ENCODE data around the gene RPLP2.

Gene RPLP2

DNA sequence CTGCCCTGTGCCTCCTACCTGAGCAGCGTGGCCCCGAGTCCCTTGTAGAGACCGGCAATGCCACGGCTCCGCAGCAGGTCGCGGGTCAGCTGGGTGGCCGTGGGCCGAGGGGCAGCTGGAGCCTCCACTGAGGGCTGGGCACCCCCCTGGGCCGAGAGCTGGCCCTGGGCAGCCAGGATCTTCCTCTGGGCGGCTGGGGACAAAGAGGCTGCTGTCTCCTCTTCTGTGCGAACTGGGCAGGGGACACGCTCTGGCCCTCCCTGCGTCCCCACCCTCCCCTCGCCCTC lies 17.3 kb upstream of the RPLP2 start:
- DNase-seq, result no peak

GRCh38 chr11:792873-793272 lies 16.9 kb upstream of the RPLP2 start:
- DNase-seq, result no peak

- DNase-seq, result no peak
These were observed 16.2 kb upstream of the RPLP2 start for GRCh38 chr11:793556-793955.

- DNase-seq, result no peak
These were observed 15.6 kb upstream of the RPLP2 start for GRCh38 chr11:794013-794765.

- DNase-seq, result no peak
These were observed 14.8 kb upstream of the RPLP2 start for GRCh38 chr11:794766-795633.

DNA sequence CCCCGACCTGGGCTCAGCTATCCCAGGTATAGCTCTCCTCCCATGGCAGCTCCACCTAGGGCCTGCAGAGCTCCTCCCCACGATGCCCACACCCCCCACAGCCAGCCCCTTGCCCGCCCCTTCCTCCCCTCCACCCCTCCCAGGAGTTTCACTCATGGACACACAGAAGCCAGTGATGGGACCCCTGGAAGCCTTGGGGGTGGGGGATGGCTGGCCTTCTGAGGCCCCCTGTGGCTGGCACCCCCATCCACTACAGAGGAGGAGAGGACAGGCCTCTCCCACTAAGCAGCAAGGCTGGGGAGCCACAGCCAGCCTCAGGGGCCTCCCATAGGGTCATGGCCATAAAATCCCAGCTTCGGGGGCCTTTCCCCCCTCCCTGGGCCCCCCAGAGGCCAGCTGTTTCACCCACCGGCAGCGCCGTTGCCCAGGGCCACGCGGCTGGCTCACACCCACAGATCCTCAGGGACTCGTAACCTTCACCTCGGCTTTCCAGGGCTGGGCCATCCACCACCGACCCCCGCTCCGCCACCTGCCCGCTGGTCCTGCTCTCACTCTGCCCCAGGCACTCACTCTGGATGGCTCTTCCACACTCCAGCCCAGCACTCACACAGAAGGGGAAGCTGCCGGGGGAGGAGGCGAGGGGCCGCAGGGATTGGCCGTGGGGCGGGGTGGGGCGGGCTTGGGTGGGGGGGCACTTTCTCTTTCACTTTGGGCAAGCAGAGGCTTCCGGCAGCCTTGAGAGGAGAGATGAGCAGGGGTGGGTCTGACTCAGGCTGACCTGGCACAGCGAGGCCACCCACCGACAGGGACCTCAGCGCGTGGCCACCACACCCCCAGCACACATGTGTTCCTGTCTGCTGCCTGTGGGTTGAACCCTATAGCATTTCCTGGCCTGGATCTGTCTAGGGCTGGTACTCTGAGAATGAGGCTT lies 13.9 kb upstream of the RPLP2 start:
- peak; percentile 76 to 77 for DNase-seq

DNA sequence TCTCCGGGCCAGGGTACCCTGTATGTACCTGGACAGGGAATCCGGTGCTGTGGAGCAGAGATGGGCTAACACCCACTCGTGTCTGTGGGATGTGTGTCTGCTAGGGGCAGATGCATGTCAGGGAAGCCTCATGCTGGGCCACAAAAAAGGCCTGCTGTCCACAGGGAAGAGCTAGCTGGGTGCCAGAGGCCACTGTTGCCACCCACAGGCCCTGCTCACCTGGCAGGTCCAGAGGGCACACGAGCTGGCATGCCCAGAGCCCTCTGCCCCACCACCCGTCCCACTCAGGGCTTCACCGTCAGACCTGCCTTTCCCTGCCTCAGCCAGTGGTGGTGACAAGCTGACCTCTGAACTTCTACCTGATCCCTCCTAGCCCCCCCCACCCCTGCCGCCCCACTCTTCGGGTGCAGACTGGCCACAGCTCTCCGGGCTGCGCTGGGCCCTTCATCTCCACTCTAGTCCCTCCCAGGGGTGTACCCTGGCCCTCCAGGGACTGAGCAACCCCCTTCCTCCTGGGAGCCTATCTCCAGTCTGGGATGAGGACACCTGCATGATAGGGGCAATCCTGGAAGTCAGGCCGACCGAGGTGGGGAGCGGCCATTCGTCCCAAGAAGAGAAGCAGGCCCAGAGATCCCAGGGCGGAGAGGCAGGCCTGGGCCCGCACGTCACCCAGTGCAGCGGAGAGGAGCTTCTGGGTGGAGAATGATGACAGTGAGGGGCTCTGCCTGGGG lies 13.0 kb upstream of the RPLP2 start:
- DNase-seq, result no peak

- DNase-seq, result peak; percentile 48 to 49
These were observed 12.3 kb upstream of the RPLP2 start for GRCh38 chr11:797296-798092.

GRCh38 chr11:798093-798713 lies 11.6 kb upstream of the RPLP2 start, which contains the start of gene SLC25A22:
Gene SLC25A22, minus strand, starts transcription at chr11:798281. Its CDS starts 3,275 bp downstream, at chr11:795006.
- DNase-seq, result peak; percentile 50 to 66

- no peak for DNase-seq
These were observed 10.0 kb upstream of the RPLP2 start for GRCh38 chr11:799641-800316.

GRCh38 chr11:800473-800872 lies 9.3 kb upstream of the RPLP2 start:
- no peak for DNase-seq

DNA sequence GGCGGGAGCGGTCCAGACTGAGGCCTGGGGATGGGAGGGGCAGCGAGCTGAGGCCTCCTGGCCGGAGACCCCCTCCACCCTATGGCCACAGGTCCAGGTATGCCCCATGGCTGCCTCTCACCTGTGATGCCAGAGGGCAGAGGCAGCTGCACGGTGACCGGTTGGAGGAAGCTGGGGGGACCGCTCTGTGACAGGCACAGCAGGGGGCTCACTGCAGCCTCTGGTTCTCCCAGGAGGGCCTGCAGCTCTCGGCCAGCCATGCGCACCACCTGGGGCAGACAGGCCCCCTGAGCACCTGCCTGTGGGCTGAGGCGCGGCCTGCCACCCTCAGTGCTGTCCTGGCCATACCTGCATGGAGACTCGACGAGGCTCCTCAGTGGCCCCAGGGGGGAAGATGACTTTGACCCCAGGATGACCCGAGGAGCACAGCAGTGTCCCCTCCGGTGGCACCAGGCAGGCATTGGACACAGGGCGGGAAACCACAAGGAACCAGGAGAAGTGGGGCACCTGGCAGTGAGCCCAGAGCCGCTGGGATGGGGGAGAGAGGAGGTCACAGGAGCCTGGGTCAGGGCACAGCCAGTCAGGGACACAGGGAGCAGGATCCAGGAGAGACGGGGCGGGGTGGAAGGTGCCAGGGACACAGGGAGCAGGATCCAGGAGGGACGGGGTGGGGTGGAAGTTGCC lies 8.5 kb upstream of the RPLP2 start:
- DNase-seq, result no peak

- DNase-seq, result no peak
These were observed 7.6 kb upstream of the RPLP2 start for GRCh38 chr11:802018-802617.

DNA sequence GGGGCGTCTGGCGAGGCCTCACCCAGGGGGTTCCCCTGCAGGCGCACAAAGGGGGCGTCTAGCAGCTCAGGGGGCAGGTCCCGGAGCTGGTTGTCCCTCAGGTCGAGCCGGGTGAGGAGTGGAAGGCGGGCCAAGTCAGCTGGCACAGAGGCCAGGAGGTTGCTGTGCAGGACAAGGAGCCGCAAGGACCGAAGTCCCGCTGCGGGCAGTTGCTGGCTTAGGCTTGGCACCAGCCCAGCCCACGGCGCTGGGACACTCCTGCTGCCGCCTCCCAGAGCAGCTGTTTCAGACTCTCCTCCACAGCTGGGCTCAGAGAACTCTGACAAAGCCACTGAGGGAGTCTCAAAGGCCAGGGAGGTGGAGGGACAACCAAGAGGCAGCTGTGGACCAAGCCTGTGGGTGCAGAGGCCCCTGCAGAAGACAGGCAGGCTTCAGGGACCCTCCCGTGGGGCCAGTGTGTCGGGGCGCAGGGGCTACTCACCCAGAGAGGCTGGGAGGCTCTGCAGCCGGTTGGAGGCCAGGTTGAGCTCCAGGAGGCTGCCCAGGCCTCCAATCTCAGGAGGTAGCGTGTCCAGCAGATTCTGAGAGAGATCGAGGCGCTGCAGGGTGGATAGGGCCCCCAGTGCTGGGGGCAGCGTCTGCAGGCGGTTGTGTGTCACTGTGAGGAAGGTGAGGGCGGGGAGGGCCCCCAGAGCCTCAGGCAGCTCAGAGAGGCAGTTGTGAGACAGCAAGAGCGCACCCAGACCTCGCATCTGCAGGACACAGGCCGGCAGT lies 6.9 kb upstream of the RPLP2 start:
- DNase-seq, result no peak

- no peak for DNase-seq
These were observed 6.4 kb upstream of the RPLP2 start for GRCh38 chr11:803467-803742.

DNA sequence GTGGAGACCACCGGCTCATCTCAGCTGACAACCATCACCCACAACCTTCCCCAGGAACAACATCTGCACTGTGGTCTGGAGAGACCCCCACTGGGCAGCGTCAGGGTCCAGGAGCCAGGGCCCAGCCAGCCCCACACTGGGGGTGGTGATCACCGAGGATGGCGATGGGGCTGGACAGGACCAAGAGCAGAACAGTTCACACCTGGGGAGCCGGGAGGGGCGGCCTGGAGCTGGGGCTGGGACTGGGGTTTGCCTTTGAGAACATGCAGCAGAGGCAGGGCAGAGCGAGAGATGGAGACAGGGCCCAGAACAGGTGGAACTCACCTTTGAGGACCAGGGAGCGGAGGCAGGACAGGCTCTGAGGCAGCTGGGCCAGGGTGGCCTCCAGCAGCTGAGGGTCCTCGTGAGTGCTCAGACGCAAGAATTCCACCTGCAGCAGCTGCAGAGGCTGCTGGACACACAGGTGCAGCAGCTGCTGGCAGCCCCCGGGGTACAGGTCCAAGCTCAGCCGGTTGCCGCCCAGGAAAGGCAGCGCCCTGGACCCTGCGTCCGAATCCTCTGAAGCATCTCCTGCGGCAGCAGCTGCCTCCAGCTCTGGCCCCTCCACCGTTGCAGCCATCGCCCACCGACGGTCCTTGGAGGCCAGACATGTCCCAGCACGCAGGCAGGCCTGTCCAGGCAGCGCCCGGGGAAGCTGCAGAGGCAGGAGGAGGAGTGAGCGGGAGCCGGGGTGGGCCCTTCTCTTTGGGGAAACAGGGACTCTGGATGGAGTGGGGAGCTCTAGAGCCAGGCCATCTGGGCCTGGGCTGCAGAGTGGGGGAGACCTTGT lies 5.8 kb upstream of the RPLP2 start:
- no peak for DNase-seq

DNA sequence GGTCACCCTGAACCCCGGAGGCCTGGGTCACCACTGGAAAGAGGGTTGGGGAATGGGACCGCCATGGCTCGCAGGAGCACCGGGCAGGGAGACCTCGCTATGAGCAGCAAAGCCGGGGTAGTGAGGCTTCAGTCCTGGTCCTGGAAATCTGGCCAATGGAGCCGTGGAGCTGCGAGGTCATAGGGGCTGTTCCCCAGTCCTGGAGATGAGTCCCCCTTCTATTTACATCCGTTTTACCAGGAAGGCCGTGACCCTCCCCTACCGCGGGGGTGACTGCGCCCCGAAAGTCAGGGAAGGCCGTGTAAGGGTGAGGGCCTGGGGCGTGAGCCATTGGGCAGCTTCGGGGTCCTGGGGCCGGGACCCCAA lies 5.2 kb upstream of the RPLP2 start:
- no peak for DNase-seq

Measured in AML-193 (cell line).